GM21526 (cell line): ENCODE results near the gene HIGD1A.
"Not testable (repeated sequence)": the region's sequence is repeated elsewhere in the genome, so short reads cannot be mapped to it uniquely, and the experiment has no call there.

Source experiments
- ATAC-seq: cut with Tn5 transposase; IDR thresholded peaks from one replicate; pipeline ENCODE4 v1.9.1; 2021; ENCODE audit warnings: moderate library complexity; ENCODE audit not compliant: unreplicated experiment, low FRiP score

Gene HIGD1A

GRCh38 chr3:42829628-42830436 lies 25.5 kb upstream of the HIGD1A start:
- no peak for ATAC-seq

- ATAC-seq, result no peak
Measured at GRCh38 chr3:42829083-42829627, 24.9 kb upstream of the HIGD1A start.

- no peak for ATAC-seq
Measured at GRCh38 chr3:42827654-42828053, 23.4 kb upstream of the HIGD1A start.

- ATAC-seq, result no peak
Measured at GRCh38 chr3:42827023-42827422, 22.7 kb upstream of the HIGD1A start.

- no peak for ATAC-seq
Measured at GRCh38 chr3:42826141-42826540, 21.9 kb upstream of the HIGD1A start.

- ATAC-seq, result no peak
Measured at GRCh38 chr3:42823351-42823750, 19.1 kb upstream of the HIGD1A start.

GRCh38 chr3:42822828-42823227 lies 18.5 kb upstream of the HIGD1A start:
- ATAC-seq, result no peak

GRCh38 chr3:42820746-42821051 lies 16.4 kb upstream of the HIGD1A start:
- ATAC-seq, result no peak

- no peak for ATAC-seq
Measured at GRCh38 chr3:42819351-42819965, 15.2 kb upstream of the HIGD1A start.

GRCh38 chr3:42815826-42816225 lies 11.5 kb upstream of the HIGD1A start:
- ATAC-seq, result no peak

GRCh38 chr3:42814914-42815507 lies 10.7 kb upstream of the HIGD1A start:
- no peak for ATAC-seq

GRCh38 chr3:42814246-42814645 lies 10.0 kb upstream of the HIGD1A start:
- no peak for ATAC-seq

GRCh38 chr3:42811118-42811883 lies 7.0 kb upstream of the HIGD1A start:
- ATAC-seq, result not testable (repeated sequence)

GRCh38 chr3:42810706-42811105 lies 6.4 kb upstream of the HIGD1A start:
- ATAC-seq, result not testable (repeated sequence)

GRCh38 chr3:42809202-42809601 lies 4.9 kb upstream of the HIGD1A start, which contains the start of gene ACKR2:
ACKR2 (plus strand) TSS chr3:42809445; CDS start chr3:42864503, 55,058 bp downstream.
- ATAC-seq, result no peak

- no peak for ATAC-seq
Measured at GRCh38 chr3:42807929-42808328, 3.6 kb upstream of the HIGD1A start.

- ATAC-seq, result no peak
Measured at GRCh38 chr3:42805141-42805821, 991 bp upstream of the HIGD1A start.

- ATAC-seq, result peak; percentile 31
Measured at GRCh38 chr3:42804831-42805132, 492 bp upstream of the HIGD1A start.

GRCh38 chr3:42803414-42804105 lies 730 bp downstream of the HIGD1A start:
- peak; percentile 8 for ATAC-seq

- no peak for ATAC-seq
Measured at GRCh38 chr3:42802876-42803413, 1.3 kb downstream of the HIGD1A start.
